ENCODE measurements around the gene NDUFB8.

DNA sequence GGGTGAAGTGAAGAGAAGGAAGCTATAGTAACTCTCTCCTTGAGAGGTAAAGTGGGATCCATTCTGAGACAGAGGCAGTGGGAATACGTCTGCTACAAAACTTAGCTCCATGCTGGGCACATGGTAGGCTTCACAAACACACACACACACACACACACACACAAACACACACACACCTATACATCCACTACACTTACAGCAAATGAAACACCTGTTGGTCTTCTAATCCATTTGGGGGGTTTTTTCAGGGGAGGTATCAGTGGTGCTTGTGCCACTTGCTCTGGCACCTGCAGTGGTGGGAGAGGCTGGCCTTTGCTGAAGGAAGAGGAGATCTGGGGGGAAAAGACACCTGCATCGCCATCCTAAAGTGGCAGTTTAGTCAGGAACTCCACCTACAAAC lies 24.5 kb downstream of the NDUFB8 start:
- no peak for TF ChIP-seq ZFP3 (CRISPR knock-in tag; IDR thresholded peaks at IDR 0.05)
- TF ChIP-seq CSDC2 (CRISPR knock-in tag; IDR thresholded peaks at IDR 0.05) = no peak
- TF ChIP-seq GLIS3 (CRISPR knock-in tag; IDR thresholded peaks at IDR 0.05) = no peak
- no peak for TF ChIP-seq ZFP30 (CRISPR knock-in tag; IDR thresholded peaks at IDR 0.05)
- no peak for TF ChIP-seq TCF4 (CRISPR knock-in tag; IDR thresholded peaks at IDR 0.05; ENCODE audit: borderline replicate concordance)

Data from SK-N-SH treated with all-trans-retinoic acid at 6 μM for 48 hours (cell line).